Osteoblast (primary cell): Measurements from ENCODE around the gene ITPR3. TPM values are rescaled to one million over a fixed set of nuclear protein-coding genes. Genes with fewer than 3 reads are reported as not detected.

Experiments used
- DNase-seq: peaks from one replicate; pipeline ENCODE4 v3.0.0; 2011; ENCODE audit warnings: low spot score, mixed read lengths; ENCODE audit not compliant: insufficient read length; ENCODE audit errors: missing footprints
- H2AFZ ChIP-seq: 2 replicates; pipeline ENCODE4 v1.6.0; 2011; ENCODE audit warnings: mild to moderate bottlenecking, low read length
- H3K27ac ChIP-seq: 2 replicates; pipeline ENCODE4 v1.5.1; 2011; ENCODE audit warnings: mild to moderate bottlenecking, low read depth, low read length, moderate library complexity
- H3K27me3 ChIP-seq: 2 replicates; pipeline ENCODE4 v1.6.0; 2012; ENCODE audit warnings: mild to moderate bottlenecking, control low read depth, inconsistent platforms, low read length, moderate library complexity; ENCODE audit not compliant: insufficient read depth
- H3K36me3 ChIP-seq: 2 replicates; pipeline ENCODE4 v1.5.1; 2011; ENCODE audit warnings: mild to moderate bottlenecking, low read length, control low read depth, moderate library complexity; ENCODE audit not compliant: insufficient read depth
- H3K4me1 ChIP-seq: 2 replicates; pipeline ENCODE4 v1.5.1; 2011; ENCODE audit warnings: mild to moderate bottlenecking, low read length, control low read depth, moderate library complexity; ENCODE audit not compliant: insufficient read depth
- H3K4me2 ChIP-seq: 2 replicates; pipeline ENCODE4 v1.6.0; 2011; ENCODE audit warnings: mild to moderate bottlenecking, low read length; ENCODE audit not compliant: insufficient read depth
- H3K4me3 ChIP-seq: fragments of 200-600 bp; sonication (generic); 3 replicates; pipeline ENCODE4 v1.5.1; 2012; ENCODE audit warnings: mild to moderate bottlenecking, low read length, inconsistent platforms; ENCODE audit not compliant: insufficient read depth
- H3K79me2 ChIP-seq: 2 replicates; pipeline ENCODE4 v1.6.0; 2012; ENCODE audit warnings: mild to moderate bottlenecking, low read length, control low read depth, inconsistent platforms; ENCODE audit not compliant: insufficient read depth
- H3K9me3 ChIP-seq: 2 replicates; pipeline ENCODE4 v1.5.1; 2011; ENCODE audit warnings: low read depth, low read length, control low read depth
- H4K20me1 ChIP-seq: 2 replicates; pipeline ENCODE4 v1.6.0; 2012; ENCODE audit warnings: mild to moderate bottlenecking, low read length, control low read depth; ENCODE audit not compliant: insufficient read depth
- CTCF ChIP-seq: IDR thresholded peaks from 2 replicates; pipeline ENCODE4 v1.5.1; 2011; ENCODE audit warnings: mild to moderate bottlenecking, low read depth, low read length, moderate library complexity; ENCODE audit errors: extremely low read depth
- total RNA-seq: library from RNA; depleted of rRNA; stranded (reverse); fragments of >200 nt; gene quantifications from 2 replicates; pipeline ENCODE4 v1.2.3, GENCODE V29; 2012

The ITPR3 gene
- total RNA-seq, 1 donor: 46.7 TPM

GRCh38 chr6:33712914-33713313 is 91.8 kb downstream of the ITPR3 start:
- Histone ChIP-seq H3K36me3 (peaks cover 18% of the 10 kb centered on the region), H4K20me1 (peaks cover 6% of the 10 kb centered on the region), H3K4me2 (no peak overlapping the region), H3K79me2 (peaks cover 31% of the 10 kb centered on the region), H3K9me3 (no peaks in the 10 kb centered on the region), H3K4me3 (no peak overlapping the region), H2AFZ (no peak overlapping the region), H3K4me1 (peaks cover 22% of the 10 kb centered on the region), H3K27me3 (no peaks in the 10 kb centered on the region), H3K27ac (no peak overlapping the region)
- DNase-seq: no peak
- no peak for TF ChIP-seq CTCF

- no peak for DNase-seq
- Histone ChIP-seq H4K20me1 (peaks cover 6% of the 10 kb centered on the region), H2AFZ (no peak overlapping the region), H3K4me3 (no peak overlapping the region), H3K27ac (no peak overlapping the region), H3K4me2 (no peak overlapping the region), H3K9me3 (no peaks in the 10 kb centered on the region), H3K36me3 (peaks cover 10% of the 10 kb centered on the region), H3K79me2 (peaks cover 25% of the 10 kb centered on the region), H3K27me3 (no peaks in the 10 kb centered on the region), H3K4me1 (peaks cover 24% of the 10 kb centered on the region)
- TF ChIP-seq CTCF: no peak
Observed at GRCh38 chr6:33713786-33714185, 92.7 kb downstream of the ITPR3 start.

GRCh38 chr6:33714385-33715040 is 93.4 kb downstream of the ITPR3 start:
- no peak for TF ChIP-seq CTCF

GRCh38 chr6:33716379-33716778 is 95.3 kb downstream of the ITPR3 start:
- Histone ChIP-seq H3K79me2 (no peaks in the 10 kb centered on the region), H3K4me3 (no peak overlapping the region), H3K9me3 (no peaks in the 10 kb centered on the region), H3K4me2 (no peak overlapping the region), H3K27ac (no peak overlapping the region), H2AFZ (no peak overlapping the region), H3K4me1 (peaks cover 8% of the 10 kb centered on the region), H3K27me3 (peaks cover 10% of the 10 kb centered on the region), H3K36me3 (no peaks in the 10 kb centered on the region), H4K20me1 (no peaks in the 10 kb centered on the region)
- no peak for DNase-seq
- TF ChIP-seq CTCF: no peak

More at GRCh38 chr6:33714385-33715040, 93.4 kb downstream of the ITPR3 start:
- no peak overlapping the region for H3K4me3 ChIP-seq
- H3K79me2 ChIP-seq: peaks cover 17% of the 10 kb centered on the region
- H3K27ac ChIP-seq: no peak overlapping the region
- no peak overlapping the region for H2AFZ ChIP-seq
- DNase-seq: no peak
- peaks cover 24% of the 10 kb centered on the region for H3K4me1 ChIP-seq
- H3K36me3 ChIP-seq: peaks cover 3% of the 10 kb centered on the region
- peaks cover 4% of the 10 kb centered on the region for H4K20me1 ChIP-seq
- no peak overlapping the region for H3K4me2 ChIP-seq
- H3K27me3 ChIP-seq: peaks cover 3% of the 10 kb centered on the region
- no peaks in the 10 kb centered on the region for H3K9me3 ChIP-seq
